Measurements from ENCODE around the gene HSD3B2. TPM values are rescaled to one million over a fixed set of nuclear protein-coding genes. Genes with fewer than 3 reads are reported as not detected.

HSD3B2 gene
- total RNA-seq, 4 donors from 2014 or later, result not detected

GRCh38 chr1:119466445-119466844 lies 51.5 kb downstream of the HSD3B2 start:
- no peak overlapping the region for H3K4me3 ChIP-seq (ENCODE audit: low read depth, poor library complexity, severe bottlenecking)
- intact Hi-C loops (cut with DNase I; ENCODE audit: low total_unique reads), result no loop called here
- no peak for TF ChIP-seq CTCF (IDR thresholded peaks at IDR 0.05)
- WGBS, 2 donors, result 82 to 89% methylated on average over 2 of the region's 2 CpGs
- DNase-seq (ENCODE audit: low spot score in 2 of 2), result no peak

GRCh38 chr1:119467219-119467618 lies 52.3 kb downstream of the HSD3B2 start:
- no peak for TF ChIP-seq CTCF (IDR thresholded peaks at IDR 0.05)
- TF ChIP-seq POLR2A (IDR thresholded peaks at IDR 0.05), result no peak
- no peak for DNase-seq (ENCODE audit: low spot score in 2 of 2)
- no peak overlapping the region for H3K4me3 ChIP-seq (ENCODE audit: low read depth, poor library complexity, severe bottlenecking)
- intact Hi-C loops (cut with DNase I; ENCODE audit: low total_unique reads), result no loop called here
- WGBS, 2 donors, result 76 to 92% methylated on average over 1 of the region's 1 CpG

GRCh38 chr1:119467857-119468668 lies 53.1 kb downstream of the HSD3B2 start:
- no peak overlapping the region for H3K4me3 ChIP-seq (ENCODE audit: low read depth, poor library complexity, severe bottlenecking)
- DNase-seq (ENCODE audit: low spot score in 2 of 2), result no peak
- WGBS, 2 donors, result 34 to 43% methylated on average over 4 of the region's 4 CpGs
- no peak for TF ChIP-seq POLR2A (IDR thresholded peaks at IDR 0.05)
- TF ChIP-seq CTCF (IDR thresholded peaks at IDR 0.05), result no peak
- intact Hi-C loops (cut with DNase I; ENCODE audit: low total_unique reads), result no loop called here

- TF ChIP-seq POLR2A (IDR thresholded peaks at IDR 0.05) (no peak), CTCF (IDR thresholded peaks at IDR 0.05) (no peak)
- no peak overlapping the region for H3K4me3 ChIP-seq (ENCODE audit: low read depth, poor library complexity, severe bottlenecking)
- WGBS, 2 donors, result 53 to 74% methylated on average over 1 of the region's 1 CpG
- intact Hi-C loops (cut with DNase I; ENCODE audit: low total_unique reads), result no loop called here
- no peak for DNase-seq (ENCODE audit: low spot score in 2 of 2)
Observed at GRCh38 chr1:119469741-119470140, 54.8 kb downstream of the HSD3B2 start.

GRCh38 chr1:119470377-119470776 lies 55.4 kb downstream of the HSD3B2 start:
- intact Hi-C loops (cut with DNase I; ENCODE audit: low total_unique reads), result no loop called here

More at GRCh38 chr1:119470377-119470776, 55.4 kb downstream of the HSD3B2 start:
- DNase-seq (ENCODE audit: low spot score in 2 of 2), result no peak
- WGBS, 2 donors, result 89 to 98% methylated on average over 3 of the region's 3 CpGs
- TF ChIP-seq POLR2A (IDR thresholded peaks at IDR 0.05) (no peak), CTCF (IDR thresholded peaks at IDR 0.05) (no peak)
- no peak overlapping the region for H3K4me3 ChIP-seq (ENCODE audit: low read depth, poor library complexity, severe bottlenecking)
